Measurements from ENCODE around the gene EDIL3.

EDIL3 gene

DNA sequence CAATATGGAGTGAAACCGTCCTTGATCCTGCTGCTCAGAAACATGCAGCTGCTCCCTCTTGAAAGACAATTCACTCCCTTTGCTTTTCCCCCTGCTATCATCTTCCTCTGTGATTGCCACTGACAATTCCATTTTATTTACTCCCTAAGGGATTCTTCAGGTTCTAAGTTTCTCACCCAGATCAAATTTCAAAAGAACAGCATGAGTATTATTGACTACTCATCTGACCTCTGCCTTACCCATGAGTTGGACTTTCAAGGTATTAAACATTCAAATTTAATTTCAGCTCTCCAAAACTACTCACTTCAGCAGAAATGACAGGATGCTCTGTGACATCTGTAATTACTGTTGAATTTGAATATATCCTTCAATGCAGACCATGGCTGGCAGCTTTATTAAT lies 427.5 kb downstream of the EDIL3 start:
- no peak for DNase-seq (ENCODE audit: low read depth)

DNA sequence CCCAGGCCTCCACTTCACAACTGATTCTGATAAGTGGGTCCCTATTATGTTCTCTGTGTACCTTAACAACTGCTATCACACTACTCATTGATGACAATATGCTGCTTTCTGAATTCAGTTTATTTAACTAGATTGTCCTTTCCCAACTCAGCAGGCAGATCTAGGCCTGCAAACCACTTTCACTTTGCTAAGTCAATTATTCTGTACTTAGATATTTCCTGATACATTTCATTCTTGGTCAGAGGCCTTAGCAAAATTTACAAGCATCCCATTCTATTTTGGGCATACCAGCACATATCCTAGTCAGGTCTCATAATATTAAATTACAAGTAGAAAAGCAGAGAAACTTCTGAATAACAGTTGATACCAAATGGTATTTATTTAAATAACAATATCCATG lies 428.3 kb downstream of the EDIL3 start:
- no peak for DNase-seq (ENCODE audit: low read depth)

DNA sequence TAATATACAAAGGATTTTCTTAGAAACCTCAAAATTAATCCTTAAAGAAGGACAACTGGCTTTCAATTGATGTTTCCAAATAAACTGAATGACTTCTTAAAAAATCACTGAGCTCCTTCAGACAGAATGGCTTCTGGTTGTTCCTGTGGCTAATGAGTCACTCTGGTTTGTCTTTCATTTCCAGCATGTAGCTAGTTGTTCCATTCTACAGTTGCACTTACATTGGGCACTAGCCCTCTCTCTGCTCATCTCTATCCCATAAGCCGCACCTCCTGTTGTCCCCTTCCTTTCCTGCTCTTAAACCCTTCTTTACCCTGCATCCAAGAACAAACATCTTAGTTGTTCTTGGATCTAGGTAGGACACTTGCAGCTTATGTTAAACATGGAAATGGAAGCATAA lies 428.8 kb downstream of the EDIL3 start:
- no peak for DNase-seq (ENCODE audit: low read depth)

DNA sequence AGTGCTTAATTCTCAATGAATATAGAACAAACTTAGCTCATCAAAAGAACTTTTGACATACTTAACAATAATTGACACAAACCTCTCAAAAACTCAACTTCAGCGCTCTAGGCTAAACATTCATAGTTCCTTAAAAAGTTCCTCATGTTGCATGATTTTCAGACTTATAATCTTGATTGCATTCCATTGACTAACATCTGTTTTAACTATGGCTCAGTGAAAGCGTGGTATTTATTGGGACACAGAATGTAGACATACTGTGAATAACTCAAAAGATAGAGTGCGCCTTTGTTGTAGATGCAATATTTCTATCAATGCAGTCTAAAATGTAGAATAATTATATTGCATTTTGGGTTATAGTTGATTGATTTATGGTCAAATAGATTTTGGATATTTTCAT lies 436.9 kb downstream of the EDIL3 start:
- no peak for DNase-seq (ENCODE audit: low read depth)

DNA sequence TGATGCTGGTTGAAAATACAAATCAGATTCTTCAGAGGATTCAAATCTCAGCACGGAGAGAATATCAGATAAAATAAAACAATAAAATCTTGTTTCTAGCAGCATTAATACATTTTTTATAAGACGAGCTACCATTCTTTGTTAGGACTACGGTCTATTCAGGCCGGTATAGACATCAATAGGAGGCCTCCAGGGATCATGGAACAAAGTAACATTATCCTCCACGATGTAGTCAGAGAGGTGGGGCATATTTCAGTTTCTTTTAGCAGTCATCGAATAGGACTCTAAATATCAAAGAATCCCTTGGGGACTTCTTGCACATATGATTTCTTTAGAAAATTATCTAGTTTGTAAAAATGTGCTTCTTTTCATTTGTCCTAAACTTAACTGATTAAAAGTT lies 438.2 kb downstream of the EDIL3 start:
- DNase-seq (ENCODE audit: low read depth), result no peak

DNA sequence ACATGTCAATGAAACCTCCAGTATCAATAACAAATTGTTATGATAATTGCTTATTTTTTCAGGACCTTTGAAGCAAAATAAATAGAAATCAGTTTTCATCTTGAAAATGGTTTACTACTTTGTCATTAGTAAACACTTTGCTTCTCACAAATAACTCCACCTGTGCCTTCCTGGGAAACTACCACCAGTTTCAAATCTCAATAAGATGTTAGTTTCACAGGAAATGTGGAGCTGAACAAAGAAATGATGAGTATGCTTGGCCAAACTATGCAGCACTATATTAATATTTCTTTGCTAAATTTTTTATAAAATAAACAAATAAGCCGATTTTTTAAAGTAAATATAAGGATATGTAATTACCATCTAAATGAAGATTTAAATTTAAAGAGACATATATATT lies 442.5 kb downstream of the EDIL3 start:
- DNase-seq (ENCODE audit: low read depth), result no peak

DNA sequence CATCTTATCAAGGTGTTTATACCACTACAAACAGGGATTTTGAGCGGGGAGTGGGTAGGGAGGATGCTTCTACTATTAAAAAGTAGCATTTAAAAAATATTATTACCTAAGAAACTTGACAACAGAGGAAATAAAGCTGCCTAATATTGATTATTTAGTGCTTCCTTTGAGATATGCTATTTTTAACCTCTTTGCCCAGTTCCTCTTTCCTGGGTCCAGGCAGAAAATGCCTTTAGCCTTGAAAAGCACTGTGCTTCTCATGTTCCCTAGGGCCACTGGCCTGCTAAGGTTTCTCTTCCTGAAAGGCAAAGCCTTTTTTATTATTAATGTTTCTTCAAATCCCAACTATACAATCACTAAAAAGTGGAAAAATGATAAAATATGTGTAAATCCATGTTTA lies 446.8 kb downstream of the EDIL3 start:
- no peak for DNase-seq (ENCODE audit: low read depth)

DNA sequence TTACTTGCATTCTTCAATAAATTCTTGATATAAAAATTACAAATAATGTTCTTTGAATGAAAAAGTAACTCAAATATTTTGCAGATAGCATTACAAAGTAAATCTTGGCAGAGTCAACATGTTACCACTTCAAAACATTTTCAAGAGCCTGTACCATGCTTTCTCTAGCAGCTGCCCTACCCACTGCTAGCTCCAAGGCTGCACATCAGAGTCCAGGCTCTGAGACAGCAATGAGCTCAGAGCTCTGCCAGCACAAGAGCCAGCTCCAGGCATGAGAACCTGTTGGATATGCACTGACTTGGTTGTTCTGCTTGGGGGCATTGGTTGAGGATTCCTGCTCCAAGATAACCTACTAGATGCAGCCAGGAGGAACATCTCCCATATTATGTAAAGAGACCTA lies 452.7 kb downstream of the EDIL3 start:
- DNase-seq (ENCODE audit: low read depth), result no peak

DNA sequence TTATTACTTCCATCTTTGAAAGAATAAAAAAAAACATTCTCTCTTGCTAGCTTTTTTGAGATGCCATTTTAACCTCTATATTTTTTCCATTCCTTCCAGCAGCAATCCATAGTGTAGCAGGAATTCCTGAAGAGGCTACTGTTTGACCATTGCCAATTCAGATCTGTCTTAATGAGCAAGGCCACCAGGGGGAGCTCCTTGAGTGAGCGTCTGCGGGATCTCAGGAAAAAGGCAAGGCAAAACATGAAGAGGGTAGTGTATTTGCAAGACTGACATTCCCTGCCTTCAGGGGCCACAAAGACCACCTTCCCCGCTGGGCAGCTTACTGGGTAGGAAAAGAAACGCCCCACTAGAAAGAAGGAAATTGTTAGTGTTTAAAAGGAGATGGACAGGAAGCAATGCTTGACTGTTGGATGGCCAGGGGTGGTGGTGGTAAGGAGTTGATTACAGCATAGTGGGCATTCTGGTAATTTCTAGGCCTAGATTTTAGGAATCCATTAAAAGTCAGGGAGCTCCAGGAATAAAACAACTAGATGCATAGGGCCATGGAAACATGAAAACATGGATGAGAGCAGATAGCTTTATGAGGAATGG lies 457.4 kb downstream of the EDIL3 start:
- no peak for DNase-seq (ENCODE audit: low read depth)

DNA sequence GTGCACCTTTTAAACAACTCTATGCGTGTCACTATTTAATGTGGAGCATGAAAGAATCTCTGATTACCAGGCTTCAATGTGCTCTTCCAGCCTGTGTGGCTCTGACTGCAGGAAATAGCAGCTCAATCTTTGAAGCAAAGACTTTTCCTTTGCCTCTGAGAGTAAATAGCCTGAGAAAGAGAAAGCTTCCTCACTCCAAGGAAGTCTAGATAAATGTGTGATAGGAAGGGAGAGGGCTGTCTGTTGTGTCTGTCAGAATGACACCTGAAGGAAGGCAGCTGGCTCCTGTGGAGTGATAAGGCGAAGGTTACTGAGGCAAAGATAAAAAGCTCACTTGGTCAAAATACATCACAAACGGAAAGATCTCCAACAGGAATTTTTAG lies 458.7 kb downstream of the EDIL3 start:
- DNase-seq (ENCODE audit: low read depth), result no peak

DNA sequence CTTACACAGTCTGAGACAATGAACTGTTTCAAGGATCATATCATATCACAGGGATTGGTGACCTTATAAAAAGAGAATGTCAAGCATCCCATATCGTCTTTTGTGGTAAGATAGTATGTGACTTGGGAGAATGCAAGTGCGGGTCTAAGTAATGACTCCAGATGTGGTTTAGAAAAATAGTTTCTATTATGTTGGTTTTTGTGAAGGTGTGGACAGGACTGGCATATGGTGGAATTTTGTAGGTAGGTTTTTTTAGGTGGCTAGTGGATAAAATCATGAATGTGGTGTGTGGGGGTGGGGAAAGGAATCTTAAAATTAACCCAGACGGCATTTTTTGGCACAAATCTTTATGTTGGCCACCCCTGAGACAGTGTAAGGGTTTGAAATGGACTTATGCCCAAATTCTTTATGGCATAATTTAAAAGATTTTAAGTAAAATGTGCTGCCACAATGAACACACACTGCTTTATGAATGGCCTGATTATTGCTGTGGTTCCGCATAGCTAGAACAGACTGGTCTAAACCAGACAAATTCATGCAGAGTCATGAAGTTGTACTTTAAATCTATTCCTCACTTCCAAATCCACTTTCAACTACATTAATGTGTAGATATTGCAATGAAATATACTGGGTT lies 459.2 kb downstream of the EDIL3 start:
- no peak for DNase-seq (ENCODE audit: low read depth)

DNA sequence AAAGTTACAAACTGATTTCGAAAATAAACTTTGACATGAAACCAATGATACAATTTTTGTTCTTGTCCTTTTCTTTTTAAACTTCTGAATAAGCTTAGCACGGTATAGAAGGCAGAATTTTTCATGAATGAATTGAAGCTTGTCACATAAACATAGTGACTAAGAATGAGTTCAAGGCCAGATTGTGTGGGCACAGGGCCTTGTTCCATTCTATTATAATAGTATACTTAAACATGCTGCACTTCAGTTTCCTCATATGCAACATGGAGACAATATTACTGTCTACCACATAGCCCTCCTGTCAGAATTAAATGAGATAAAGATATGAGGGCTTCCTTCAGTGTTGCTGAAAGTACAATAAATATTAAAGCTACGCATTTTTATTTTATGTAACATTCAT lies 459.8 kb downstream of the EDIL3 start:
- DNase-seq (ENCODE audit: low read depth), result no peak

DNA sequence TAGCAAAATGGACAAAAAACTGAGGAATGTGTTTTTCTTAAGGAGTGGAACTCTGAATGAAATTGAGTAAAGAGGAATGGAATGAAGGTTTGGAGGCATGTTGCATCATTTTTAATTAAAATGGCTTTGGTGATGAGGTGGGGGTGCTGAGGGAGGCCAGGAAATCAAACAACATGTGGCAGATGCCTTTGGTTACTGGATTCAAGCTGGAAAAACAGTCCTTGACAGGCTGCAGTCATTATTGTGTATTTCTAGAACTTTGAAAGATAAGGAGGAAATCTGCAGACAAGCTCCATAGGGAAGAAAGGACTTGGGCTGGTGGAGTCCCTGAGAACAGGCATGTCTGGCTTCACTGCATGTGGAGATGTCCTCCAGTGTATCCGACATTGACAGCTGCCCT lies 460.5 kb downstream of the EDIL3 start:
- DNase-seq (ENCODE audit: low read depth), result no peak

DNA sequence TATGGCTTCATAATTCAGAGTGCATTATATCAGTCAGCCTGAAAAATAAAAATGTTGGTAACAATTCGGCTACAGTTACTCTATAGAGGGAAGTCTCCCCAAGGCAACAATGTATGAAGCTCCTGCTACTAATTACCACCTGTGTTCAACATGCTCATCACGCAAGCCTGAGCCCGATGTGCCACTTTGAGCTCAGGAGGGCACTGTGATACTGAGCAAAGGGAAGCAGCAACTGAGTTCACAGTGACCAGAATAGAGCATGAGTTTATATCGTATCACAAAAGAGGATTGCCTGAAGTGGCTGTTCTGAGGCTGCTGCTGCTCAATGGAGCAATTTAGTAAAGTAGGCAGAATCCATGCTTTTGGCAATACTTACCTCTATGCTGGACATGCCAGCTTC lies 462.0 kb downstream of the EDIL3 start:
- DNase-seq (ENCODE audit: low read depth), result no peak

DNA sequence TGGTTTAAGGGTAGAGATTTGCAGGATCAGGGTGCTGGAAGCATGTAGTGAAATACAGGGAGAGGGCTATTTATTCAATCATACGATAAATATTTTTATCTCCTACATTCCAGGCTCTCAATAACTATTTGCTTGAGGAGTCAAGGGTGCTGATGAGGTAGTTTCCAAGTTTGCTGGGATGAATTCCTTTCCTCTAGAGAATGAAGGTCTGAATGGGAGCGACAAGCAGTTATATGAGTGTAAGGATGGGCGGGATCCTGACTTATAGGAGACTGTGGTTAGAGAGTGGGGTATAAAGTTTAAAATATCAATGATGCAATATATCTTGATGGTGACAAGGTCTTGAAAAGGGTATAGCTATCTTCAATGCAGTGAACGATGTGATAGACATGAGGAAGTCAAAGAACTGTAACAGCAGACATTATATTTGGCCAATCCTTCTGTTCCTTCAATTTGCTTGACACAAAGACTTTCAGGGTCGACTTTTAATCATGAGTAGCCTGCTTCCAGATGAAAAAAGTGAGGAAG lies 462.9 kb downstream of the EDIL3 start:
- no peak for DNase-seq (ENCODE audit: low read depth)

DNA sequence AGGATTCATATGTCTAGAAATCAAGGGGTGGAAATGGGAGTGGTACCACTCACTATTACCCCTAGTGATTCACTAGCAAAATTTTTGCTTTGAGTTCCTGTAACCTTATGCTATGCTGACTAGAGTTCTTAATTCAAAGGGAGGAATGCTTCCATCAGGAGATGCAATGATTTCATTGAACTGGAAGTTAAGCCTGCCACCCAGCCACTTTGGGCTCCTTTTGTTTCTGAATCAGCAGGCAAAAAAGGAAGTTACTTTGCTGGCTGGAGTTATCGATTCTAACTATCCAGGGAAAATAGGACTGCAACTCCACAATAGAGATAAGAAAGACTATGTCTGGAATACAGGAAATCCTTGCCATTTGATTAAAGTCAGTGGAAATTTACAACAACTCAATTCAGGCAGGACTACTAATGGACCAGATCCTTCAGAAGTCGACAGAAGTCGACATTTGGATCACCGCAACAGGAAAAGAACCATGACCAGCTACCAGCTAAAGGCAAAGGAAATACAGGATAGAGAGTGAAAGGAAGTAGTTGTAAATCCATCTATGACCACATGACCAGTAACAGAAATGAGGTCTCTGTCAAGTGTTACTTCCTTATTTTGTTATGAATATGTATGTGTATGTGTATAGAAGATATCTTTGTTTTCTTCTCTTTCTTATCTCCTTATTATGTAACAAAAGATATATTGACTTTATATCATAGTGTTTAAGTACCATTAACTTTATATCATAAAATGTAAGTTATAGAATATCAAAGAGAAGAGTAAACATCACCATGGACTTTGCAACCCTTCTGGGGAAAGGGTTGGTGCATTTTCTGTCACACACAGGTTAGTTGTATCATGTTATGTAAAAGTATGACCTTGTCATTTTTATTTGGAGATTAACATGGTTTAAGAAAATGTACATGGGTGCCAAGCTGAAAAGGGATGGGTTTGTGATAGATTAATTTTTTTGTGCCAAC lies 465.3 kb downstream of the EDIL3 start:
- DNase-seq (ENCODE audit: low read depth), result no peak

DNA sequence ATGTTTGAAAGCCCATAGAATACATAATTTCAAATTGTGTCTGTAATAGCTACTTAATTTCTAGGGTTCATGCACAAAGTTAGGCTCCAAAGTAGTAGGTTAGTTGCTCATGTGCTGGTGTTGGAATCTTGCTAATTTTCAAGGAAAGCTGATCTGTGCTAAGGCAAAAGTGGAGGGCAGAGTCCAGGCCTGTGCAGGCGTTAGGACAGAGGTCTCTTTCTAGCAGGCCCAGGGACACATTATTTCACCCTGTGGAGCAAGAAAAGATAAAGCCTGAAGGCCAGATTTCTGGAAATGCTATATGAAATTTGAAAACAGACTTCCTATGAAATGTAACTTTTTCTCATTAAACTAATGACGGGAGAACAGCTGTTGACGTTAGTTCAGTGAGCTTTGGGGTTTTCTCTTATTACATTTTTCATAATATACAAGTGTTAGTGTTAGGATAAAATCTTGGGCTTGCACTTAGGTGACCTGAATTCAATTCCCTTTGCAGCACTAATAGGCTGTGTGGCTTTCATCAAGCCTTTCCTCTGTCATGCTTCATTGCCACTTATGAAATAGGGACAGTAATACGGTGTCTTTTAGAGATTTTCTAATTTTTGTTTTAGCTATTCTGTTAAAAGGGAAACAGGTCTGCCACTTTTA lies 467.3 kb downstream of the EDIL3 start:
- no peak for DNase-seq (ENCODE audit: low read depth)

DNA sequence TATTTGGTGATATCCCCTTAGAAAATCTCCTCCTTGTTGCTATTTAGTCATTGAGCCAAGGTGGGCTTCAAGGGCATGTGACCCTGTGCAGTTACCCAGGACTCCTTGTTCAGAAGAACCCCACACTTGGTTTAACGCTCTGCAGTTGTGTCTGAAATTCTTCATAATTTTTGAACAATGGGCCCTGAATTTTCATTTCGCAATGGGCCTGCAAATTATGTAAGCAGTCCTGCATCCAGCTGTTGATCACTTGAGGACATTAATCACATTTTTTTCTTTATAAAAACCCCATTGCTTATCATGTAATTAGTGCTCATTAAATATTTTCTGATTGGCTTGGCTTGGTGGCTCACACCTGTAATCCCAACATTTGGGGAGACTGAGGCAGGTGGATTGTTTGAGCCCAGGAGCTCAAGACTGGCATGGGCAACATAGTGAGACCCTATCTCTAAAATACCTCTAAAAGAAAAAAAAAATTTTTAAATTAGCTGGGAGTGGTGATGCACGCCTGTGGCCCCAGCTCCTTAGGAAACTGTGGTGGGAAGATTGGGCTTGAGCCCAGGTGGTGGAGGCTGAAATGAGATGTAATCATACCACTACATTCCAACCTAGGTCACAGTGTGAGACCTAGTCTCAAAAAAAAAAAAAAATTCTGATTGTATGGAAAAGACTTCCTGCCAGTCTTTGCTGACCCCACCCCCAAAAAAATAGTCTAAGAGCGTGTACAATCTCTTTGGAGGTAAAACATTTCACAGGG lies 469.8 kb downstream of the EDIL3 start:
- DNase-seq (ENCODE audit: low read depth), result no peak

DNA sequence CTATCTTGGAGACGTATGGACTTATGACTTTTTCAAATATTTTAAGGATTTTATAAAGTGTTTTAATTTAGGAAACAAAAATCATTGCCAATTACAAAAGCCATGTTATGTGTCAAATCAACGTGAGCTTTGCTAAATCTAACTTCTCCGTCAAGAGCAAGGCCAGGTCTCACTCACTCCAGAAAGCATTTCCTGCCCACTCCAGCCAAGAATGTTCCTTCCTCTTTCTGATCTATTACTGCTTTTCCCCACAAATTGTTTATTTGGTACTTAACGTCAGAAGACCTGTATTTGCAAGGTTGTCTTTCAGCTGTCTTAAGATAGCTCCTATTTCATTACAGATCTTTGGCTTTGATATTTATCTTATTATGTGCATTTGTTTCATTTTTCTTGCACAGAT lies 470.5 kb downstream of the EDIL3 start:
- DNase-seq (ENCODE audit: low read depth), result no peak

DNA sequence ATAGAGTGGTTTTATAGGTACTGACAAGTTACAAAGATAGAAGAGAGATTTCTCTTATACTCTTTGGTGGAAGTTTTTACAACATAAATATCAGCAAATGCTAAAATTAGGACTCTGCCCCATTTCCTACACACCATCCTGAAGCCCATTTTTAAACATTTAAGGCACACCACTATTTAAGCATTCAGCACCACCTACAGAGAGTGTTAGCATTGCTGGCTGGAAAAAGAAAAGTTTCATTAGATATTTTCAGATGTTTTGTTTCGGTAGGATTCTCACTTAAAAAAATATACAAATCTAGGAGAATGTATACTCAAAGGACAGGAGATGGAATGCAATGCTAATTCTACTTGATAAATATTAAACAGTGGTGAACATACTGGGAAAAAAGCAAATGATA lies 471.1 kb downstream of the EDIL3 start:
- no peak for DNase-seq (ENCODE audit: low read depth)

DNA sequence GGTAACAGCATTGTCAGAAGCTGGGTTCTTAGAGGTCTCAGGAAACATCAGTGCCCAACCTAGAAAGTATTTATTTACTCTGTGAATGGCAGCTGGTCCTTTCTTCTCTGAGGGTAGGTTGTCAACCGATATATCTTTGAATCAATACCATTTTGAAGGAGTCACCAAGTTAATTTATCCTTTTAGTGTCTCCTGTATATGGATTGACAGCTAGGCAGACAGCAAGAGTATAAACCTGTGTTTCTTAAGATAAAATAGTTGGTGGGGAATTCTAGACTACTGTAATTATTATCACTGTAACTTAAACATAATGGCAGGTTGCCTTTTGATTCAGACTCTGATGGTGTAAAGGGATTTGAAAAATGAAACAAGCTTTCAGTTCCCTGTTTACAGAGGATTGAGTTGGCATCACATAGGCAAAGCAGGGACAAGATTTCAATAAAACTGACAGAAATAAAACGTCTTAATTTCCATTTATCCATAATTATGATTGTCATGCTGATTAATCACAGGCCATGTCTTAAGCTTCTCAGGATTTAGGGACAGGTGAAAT lies 473.2 kb downstream of the EDIL3 start:
- no peak for DNase-seq (ENCODE audit: low read depth)

Data from activated T-helper 9 cell treated with anti-CD3 and anti-CD28 coated beads, Interleukin-2, amount 50 U/mL, for 16 hours (primary cell).